ENCODE measurements around the gene GJA4. TPM values are rescaled to one million over a fixed set of nuclear protein-coding genes. Genes with fewer than 3 reads are reported as not detected.

GJA4 gene
- total RNA-seq, 1 donor from 2014 or later = 11.6 TPM

DNA sequence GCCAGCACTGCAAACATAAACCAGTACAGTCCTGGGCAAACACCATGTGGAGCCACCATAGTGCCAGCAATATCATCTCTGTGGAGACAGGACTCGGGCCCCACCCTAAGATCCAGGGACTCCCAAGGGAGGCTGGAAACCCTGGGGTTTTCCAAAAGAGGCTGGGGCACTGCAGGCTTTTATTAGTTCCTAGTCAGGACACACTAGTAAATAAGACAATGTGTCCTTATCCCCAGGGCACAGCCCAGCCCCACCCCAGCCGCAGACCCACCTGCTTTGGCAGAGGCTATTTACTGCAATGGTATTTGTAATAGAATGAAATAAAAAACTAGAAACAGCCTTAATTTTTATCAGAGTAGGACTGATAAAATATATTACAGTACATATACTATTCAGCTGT lies 12.3 kb upstream of the GJA4 start:
- Mint-ChIP-seq H3K36me3 (ENCODE audit: low read depth) (no peaks in the 10 kb centered on the region), H3K9me3 (ENCODE audit: low read depth) (no peaks in the 10 kb centered on the region), H3K27me3 (ENCODE audit: low read depth) (peaks cover 41% of the 10 kb centered on the region), H3K4me3 (ENCODE audit: unreplicated experiment) (no peak overlapping the region), H3K27ac (ENCODE audit: unreplicated experiment) (no peak overlapping the region), H3K4me1 (ENCODE audit: low read depth) (peaks cover 7% of the 10 kb centered on the region)
- TF ChIP-seq CTCF (IDR thresholded peaks at IDR 0.05) = no peak
- no peak for DNase-seq (ENCODE audit: low spot score)

- no peaks in the 10 kb centered on the region for H3K36me3 Mint-ChIP-seq (ENCODE audit: low read depth)
- no peak for TF ChIP-seq CTCF (IDR thresholded peaks at IDR 0.05)
- no peaks in the 10 kb centered on the region for H3K9me3 Mint-ChIP-seq (ENCODE audit: low read depth)
- peak within 1 kb of the TSS; percentile 56 for H3K4me3 Mint-ChIP-seq (ENCODE audit: unreplicated experiment)
- DNase-seq (ENCODE audit: low spot score) = no peak
- H3K27ac Mint-ChIP-seq (ENCODE audit: unreplicated experiment) = no peak within 1 kb of the TSS
- peaks cover 8% of the 10 kb centered on the region for H3K4me1 Mint-ChIP-seq (ENCODE audit: low read depth)
- H3K27me3 Mint-ChIP-seq (ENCODE audit: low read depth) = peaks cover 41% of the 10 kb centered on the region
These were observed 11.5 kb upstream of the GJA4 start, which contains the start of gene GJB3 for GRCh38 chr1:34781071-34781843. GJB3 (plus strand) TSS chr1:34781214; CDS start chr1:34784763, 3,549 bp downstream.

DNA sequence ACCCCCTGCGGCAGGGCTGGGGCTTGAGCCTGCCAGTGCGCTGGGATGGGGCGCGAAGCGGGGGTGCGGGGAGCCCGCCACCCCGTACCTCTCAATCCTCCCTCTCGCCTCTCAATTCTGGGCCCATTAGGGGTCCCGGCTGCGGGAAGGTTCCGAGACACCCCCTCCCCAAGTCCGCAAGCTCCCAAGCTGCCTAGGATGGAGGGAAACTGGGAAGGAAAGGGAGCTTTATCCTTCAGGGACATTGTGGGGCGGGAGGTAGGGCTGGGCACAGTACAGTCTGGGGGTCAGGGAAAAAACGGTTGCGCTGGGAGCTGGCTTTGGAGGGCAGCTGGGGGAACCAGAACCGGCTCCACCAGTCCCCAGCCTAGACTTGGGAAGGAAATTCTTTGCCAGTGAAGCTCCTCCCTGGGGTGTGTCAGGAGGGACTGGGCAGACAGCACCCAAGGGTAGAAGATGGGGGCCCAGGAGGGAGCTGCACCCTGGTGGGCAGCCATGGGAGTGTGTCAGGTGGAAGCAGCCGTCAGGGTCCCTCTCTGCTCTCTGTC lies 10.9 kb upstream of the GJA4 start:
- H3K4me3 Mint-ChIP-seq (ENCODE audit: unreplicated experiment) = peak overlapping the region; percentile 22
- H3K9me3 Mint-ChIP-seq (ENCODE audit: low read depth) = no peaks in the 10 kb centered on the region
- no peak for TF ChIP-seq CTCF (IDR thresholded peaks at IDR 0.05)
- no peak for DNase-seq (ENCODE audit: low spot score)
- peaks cover 41% of the 10 kb centered on the region for H3K27me3 Mint-ChIP-seq (ENCODE audit: low read depth)
- H3K27ac Mint-ChIP-seq (ENCODE audit: unreplicated experiment) = no peak overlapping the region
- peaks cover 14% of the 10 kb centered on the region for H3K4me1 Mint-ChIP-seq (ENCODE audit: low read depth)
- H3K36me3 Mint-ChIP-seq (ENCODE audit: low read depth) = no peaks in the 10 kb centered on the region

- H3K27ac Mint-ChIP-seq (ENCODE audit: unreplicated experiment) = no peak overlapping the region
- TF ChIP-seq CTCF (IDR thresholded peaks at IDR 0.05) = no peak
- H3K36me3 Mint-ChIP-seq (ENCODE audit: low read depth) = peaks cover 2% of the 10 kb centered on the region
- H3K27me3 Mint-ChIP-seq (ENCODE audit: low read depth) = peaks cover 21% of the 10 kb centered on the region
- DNase-seq (ENCODE audit: low spot score) = no peak
- peaks cover 27% of the 10 kb centered on the region for H3K4me1 Mint-ChIP-seq (ENCODE audit: low read depth)
- no peak overlapping the region for H3K4me3 Mint-ChIP-seq (ENCODE audit: unreplicated experiment)
- H3K9me3 Mint-ChIP-seq (ENCODE audit: low read depth) = peaks cover 7% of the 10 kb centered on the region
These were observed 8.0 kb upstream of the GJA4 start for GRCh38 chr1:34784751-34785221.

- Mint-ChIP-seq H3K9me3 (ENCODE audit: low read depth) (peaks cover 7% of the 10 kb centered on the region), H3K27me3 (ENCODE audit: low read depth) (peaks cover 17% of the 10 kb centered on the region), H3K27ac (ENCODE audit: unreplicated experiment) (no peak overlapping the region), H3K36me3 (ENCODE audit: low read depth) (peaks cover 2% of the 10 kb centered on the region), H3K4me3 (ENCODE audit: unreplicated experiment) (no peak overlapping the region), H3K4me1 (ENCODE audit: low read depth) (peaks cover 27% of the 10 kb centered on the region)
- no peak for DNase-seq (ENCODE audit: low spot score)
- no peak for TF ChIP-seq CTCF (IDR thresholded peaks at IDR 0.05)
These were observed 7.4 kb upstream of the GJA4 start for GRCh38 chr1:34785231-34785874.
